Measurements from ENCODE around the gene SNAI3.
A peak's percentile ranks its signal among the peaks of the same experiment; 100 is the strongest.

Gene SNAI3

GRCh38 chr16:88686439-88687253 is at the start of gene SNAI3:
Gene SNAI3 (minus strand): TSS chr16:88686507. CDS start chr16:88686406, 101 bp downstream.
- Histone ChIP-seq H3K4me3 (ENCODE audit: low read depth, low read length) (peak within 1 kb of the TSS; percentile 43), H3K36me3 (ENCODE audit: control insufficient read depth in 2 of 2, insufficient read depth in 1 of 2, low read length in 2 of 2) (no peaks in the 10 kb centered on the region), H3K4me1 (ENCODE audit: control insufficient read depth, insufficient read depth, low read length) (peaks cover 9% of the 10 kb centered on the region; the same call in 1 of the 2 replicates), H3K9me3 (ENCODE audit: control insufficient read depth, insufficient read depth, low read depth, low read length) (no peaks in the 10 kb centered on the region), H3K27ac (ENCODE audit: extremely low read depth, low read depth, low read length) (no peak within 1 kb of the TSS; the same call in 1 of the 2 replicates)
- CTCF ChIA-PET, result interaction anchor here (0.7 to 1.5 kb wide), 4 partner anchors 13 to 51 kb away, joined by 3 to 9 read pairs (median 4); no protein-coding TSS in a partner anchor
- POLR2A ChIA-PET, result interaction anchor here (0.6 kb wide), 1 partner anchor 931 kb away, joined by 3 read pairs; no protein-coding TSS in a partner anchor
- TF ChIP-seq, protein P1, sequence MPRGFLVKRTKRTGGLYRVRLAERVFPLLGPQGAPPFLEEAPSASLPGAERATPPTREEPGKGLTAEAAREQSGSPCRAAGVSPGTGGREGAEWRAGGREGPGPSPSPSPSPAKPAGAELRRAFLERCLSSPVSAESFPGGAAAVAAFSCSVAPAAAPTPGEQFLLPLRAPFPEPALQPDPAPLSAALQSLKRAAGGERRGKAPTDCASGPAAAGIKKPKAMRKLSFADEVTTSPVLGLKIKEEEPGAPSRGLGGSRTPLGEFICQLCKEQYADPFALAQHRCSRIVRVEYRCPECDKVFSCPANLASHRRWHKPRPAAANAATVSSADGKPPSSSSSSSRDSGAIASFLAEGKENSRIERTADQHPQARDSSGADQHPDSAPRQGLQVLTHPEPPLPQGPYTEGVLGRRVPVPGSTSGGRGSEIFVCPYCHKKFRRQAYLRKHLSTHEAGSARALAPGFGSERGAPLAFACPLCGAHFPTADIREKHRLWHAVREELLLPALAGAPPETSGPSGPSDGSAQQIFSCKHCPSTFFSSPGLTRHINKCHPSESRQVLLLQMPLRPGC (tag by site-specific recombination; IDR thresholded peaks at IDR 0.05), result no peak
- TF ChIP-seq ZFP37 (tag by site-specific recombination; IDR thresholded peaks at IDR 0.05), result no peak
- TF ChIP-seq BCL11A (tag by site-specific recombination; IDR thresholded peaks at IDR 0.05; ENCODE audit: low read depth), result no peak
- TF ChIP-seq PRDM6 (tag by site-specific recombination; IDR thresholded peaks at IDR 0.05), result no peak
- TF ChIP-seq ZNF423 (tag by site-specific recombination; IDR thresholded peaks at IDR 0.05), result no peak
- TF ChIP-seq SP3 (tag by site-specific recombination; IDR thresholded peaks at IDR 0.05), result peak; percentile 63; the same call in 1 of the 2 replicates
- TF ChIP-seq ZNF426 (tag by site-specific recombination; IDR thresholded peaks at IDR 0.05), result no peak
- TF ChIP-seq ZNF623 (tag by site-specific recombination; IDR thresholded peaks at IDR 0.05), result no peak
- peak; percentile 75 for TF ChIP-seq KLF9 (tag by site-specific recombination; IDR thresholded peaks at IDR 0.05; ENCODE audit: low read depth)
- TF ChIP-seq ZNF624 (tag by site-specific recombination; IDR thresholded peaks at IDR 0.05), result no peak
- no peak for TF ChIP-seq ZNF558 (tag by site-specific recombination; IDR thresholded peaks at IDR 0.05)
- TF ChIP-seq, protein P2, sequence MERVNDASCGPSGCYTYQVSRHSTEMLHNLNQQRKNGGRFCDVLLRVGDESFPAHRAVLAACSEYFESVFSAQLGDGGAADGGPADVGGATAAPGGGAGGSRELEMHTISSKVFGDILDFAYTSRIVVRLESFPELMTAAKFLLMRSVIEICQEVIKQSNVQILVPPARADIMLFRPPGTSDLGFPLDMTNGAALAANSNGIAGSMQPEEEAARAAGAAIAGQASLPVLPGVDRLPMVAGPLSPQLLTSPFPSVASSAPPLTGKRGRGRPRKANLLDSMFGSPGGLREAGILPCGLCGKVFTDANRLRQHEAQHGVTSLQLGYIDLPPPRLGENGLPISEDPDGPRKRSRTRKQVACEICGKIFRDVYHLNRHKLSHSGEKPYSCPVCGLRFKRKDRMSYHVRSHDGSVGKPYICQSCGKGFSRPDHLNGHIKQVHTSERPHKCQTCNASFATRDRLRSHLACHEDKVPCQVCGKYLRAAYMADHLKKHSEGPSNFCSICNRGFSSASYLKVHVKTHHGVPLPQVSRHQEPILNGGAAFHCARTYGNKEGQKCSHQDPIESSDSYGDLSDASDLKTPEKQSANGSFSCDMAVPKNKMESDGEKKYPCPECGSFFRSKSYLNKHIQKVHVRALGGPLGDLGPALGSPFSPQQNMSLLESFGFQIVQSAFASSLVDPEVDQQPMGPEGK (tag by site-specific recombination; IDR thresholded peaks at IDR 0.05), result no peak; the same call in 1 of the 2 replicates
- no peak for TF ChIP-seq KLF16 (tag by site-specific recombination; IDR thresholded peaks at IDR 0.05)
- no peak for TF ChIP-seq ZNF391 (tag by site-specific recombination; IDR thresholded peaks at IDR 0.05; ENCODE audit: borderline replicate concordance, low read depth)
- no peak for TF ChIP-seq ZBTB7A (tag by site-specific recombination; IDR thresholded peaks at IDR 0.05; ENCODE audit: low read depth)
- TF ChIP-seq, protein P3, sequence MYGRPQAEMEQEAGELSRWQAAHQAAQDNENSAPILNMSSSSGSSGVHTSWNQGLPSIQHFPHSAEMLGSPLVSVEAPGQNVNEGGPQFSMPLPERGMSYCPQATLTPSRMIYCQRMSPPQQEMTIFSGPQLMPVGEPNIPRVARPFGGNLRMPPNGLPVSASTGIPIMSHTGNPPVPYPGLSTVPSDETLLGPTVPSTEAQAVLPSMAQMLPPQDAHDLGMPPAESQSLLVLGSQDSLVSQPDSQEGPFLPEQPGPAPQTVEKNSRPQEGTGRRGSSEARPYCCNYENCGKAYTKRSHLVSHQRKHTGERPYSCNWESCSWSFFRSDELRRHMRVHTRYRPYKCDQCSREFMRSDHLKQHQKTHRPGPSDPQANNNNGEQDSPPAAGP (tag by site-specific recombination; IDR thresholded peaks at IDR 0.05), result peak; percentile 57
- TF ChIP-seq ZNF132 (tag by site-specific recombination; IDR thresholded peaks at IDR 0.05; ENCODE audit: borderline replicate concordance), result no peak
- TF ChIP-seq, protein P4, sequence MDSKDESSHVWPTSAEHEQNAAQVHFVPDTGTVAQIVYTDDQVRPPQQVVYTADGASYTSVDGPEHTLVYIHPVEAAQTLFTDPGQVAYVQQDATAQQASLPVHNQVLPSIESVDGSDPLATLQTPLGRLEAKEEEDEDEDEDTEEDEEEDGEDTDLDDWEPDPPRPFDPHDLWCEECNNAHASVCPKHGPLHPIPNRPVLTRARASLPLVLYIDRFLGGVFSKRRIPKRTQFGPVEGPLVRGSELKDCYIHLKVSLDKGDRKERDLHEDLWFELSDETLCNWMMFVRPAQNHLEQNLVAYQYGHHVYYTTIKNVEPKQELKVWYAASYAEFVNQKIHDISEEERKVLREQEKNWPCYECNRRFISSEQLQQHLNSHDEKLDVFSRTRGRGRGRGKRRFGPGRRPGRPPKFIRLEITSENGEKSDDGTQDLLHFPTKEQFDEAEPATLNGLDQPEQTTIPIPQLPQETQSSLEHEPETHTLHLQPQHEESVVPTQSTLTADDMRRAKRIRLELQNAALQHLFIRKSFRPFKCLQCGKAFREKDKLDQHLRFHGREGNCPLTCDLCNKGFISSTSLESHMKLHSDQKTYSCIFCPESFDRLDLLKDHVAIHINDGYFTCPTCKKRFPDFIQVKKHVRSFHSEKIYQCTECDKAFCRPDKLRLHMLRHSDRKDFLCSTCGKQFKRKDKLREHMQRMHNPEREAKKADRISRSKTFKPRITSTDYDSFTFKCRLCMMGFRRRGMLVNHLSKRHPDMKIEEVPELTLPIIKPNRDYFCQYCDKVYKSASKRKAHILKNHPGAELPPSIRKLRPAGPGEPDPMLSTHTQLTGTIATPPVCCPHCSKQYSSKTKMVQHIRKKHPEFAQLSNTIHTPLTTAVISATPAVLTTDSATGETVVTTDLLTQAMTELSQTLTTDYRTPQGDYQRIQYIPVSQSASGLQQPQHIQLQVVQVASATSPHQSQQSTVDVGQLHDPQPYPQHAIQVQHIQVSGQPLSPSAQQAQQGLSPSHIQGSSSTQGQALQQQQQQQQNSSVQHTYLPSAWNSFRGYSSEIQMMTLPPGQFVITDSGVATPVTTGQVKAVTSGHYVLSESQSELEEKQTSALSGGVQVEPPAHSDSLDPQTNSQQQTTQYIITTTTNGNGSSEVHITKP (tag by site-specific recombination; IDR thresholded peaks at IDR 0.05), result 0 out of 2 replicates have a peak, but pooled peaks have one; percentile 1
- no peak for TF ChIP-seq ZNF169 (tag by site-specific recombination; IDR thresholded peaks at IDR 0.05)
- TF ChIP-seq, protein P5, sequence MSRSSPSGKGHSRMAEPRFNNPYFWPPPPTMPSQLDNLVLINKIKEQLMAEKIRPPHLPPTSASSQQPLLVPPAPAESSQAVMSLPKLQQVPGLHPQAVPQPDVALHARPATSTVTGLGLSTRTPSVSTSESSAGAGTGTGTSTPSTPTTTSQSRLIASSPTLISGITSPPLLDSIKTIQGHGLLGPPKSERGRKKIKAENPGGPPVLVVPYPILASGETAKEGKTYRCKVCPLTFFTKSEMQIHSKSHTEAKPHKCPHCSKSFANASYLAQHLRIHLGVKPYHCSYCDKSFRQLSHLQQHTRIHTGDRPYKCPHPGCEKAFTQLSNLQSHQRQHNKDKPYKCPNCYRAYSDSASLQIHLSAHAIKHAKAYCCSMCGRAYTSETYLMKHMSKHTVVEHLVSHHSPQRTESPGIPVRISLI (tag by site-specific recombination; IDR thresholded peaks at IDR 0.05), result no peak
- TF ChIP-seq, protein P6, sequence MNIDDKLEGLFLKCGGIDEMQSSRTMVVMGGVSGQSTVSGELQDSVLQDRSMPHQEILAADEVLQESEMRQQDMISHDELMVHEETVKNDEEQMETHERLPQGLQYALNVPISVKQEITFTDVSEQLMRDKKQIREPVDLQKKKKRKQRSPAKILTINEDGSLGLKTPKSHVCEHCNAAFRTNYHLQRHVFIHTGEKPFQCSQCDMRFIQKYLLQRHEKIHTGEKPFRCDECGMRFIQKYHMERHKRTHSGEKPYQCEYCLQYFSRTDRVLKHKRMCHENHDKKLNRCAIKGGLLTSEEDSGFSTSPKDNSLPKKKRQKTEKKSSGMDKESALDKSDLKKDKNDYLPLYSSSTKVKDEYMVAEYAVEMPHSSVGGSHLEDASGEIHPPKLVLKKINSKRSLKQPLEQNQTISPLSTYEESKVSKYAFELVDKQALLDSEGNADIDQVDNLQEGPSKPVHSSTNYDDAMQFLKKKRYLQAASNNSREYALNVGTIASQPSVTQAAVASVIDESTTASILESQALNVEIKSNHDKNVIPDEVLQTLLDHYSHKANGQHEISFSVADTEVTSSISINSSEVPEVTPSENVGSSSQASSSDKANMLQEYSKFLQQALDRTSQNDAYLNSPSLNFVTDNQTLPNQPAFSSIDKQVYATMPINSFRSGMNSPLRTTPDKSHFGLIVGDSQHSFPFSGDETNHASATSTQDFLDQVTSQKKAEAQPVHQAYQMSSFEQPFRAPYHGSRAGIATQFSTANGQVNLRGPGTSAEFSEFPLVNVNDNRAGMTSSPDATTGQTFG (tag by site-specific recombination; IDR thresholded peaks at IDR 0.05; ENCODE audit: borderline replicate concordance), result no peak
- TF ChIP-seq ZNF548 (tag by site-specific recombination; IDR thresholded peaks at IDR 0.05), result no peak
